GM10266 (cell line): ENCODE results near the gene RBM33.
"Not testable (repeated sequence)": the region's sequence is repeated elsewhere in the genome, so short reads cannot be mapped to it uniquely, and the experiment has no call there.

ENCODE experiments used
- DNase-seq: peaks from one replicate; pipeline ENCODE4 v3.0.0; 2012; ENCODE audit errors: extremely low spot score
- TF ChIP-seq, protein P1 (sequence below): IDR thresholded peaks from 2 replicates; pipeline ENCODE4 v1.5.1; 2012; ENCODE audit warnings: mild to moderate bottlenecking, low read depth; ENCODE audit not compliant: control insufficient read depth, insufficient read depth; ENCODE audit errors: missing control alignments

Gene RBM33

DNA sequence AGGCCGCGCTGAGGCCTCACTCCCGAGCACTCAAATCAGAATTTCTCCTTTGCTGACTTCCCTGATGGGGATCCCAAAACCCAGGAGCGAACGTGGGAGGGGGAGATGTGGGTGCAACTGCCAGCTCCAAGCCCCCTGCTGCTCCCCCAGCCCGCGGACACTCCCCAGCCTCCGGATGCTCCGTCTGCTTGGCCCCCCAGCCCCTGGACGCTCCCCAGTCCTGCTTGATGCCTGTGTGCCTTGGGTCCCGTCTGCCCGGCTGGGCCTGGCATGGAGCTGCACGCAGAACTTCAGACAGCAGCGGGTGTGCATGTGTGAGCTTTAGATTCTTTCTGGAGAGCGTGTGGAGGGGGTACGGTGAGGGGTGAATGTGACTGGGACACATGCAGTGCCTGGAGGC is 172.5 kb downstream of the RBM33 start:
- DNase-seq: no peak
- TF ChIP-seq, protein P1, sequence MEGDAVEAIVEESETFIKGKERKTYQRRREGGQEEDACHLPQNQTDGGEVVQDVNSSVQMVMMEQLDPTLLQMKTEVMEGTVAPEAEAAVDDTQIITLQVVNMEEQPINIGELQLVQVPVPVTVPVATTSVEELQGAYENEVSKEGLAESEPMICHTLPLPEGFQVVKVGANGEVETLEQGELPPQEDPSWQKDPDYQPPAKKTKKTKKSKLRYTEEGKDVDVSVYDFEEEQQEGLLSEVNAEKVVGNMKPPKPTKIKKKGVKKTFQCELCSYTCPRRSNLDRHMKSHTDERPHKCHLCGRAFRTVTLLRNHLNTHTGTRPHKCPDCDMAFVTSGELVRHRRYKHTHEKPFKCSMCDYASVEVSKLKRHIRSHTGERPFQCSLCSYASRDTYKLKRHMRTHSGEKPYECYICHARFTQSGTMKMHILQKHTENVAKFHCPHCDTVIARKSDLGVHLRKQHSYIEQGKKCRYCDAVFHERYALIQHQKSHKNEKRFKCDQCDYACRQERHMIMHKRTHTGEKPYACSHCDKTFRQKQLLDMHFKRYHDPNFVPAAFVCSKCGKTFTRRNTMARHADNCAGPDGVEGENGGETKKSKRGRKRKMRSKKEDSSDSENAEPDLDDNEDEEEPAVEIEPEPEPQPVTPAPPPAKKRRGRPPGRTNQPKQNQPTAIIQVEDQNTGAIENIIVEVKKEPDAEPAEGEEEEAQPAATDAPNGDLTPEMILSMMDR: no peak

DNA sequence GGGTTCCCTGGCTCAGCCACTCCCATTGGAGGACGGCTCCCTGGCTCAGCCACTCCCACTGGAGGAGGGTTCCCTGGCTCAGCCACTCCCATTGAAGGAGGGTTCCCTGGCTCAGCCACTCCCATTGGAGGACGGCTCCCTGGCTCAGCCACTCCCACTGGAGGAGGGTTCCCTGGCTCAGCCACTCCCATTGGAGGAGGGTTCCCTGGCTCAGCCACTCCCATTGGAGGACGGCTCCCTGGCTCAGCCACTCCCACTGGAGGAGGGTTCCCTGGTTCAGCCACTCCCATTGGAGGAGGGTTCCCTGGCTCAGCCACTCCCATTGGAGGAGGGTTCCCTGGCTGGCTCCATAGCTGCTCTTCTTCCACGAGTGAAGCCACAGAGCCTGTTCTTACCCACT is 173.1 kb downstream of the RBM33 start:
- DNase-seq: not testable (repeated sequence)

GRCh38 chr7:155818154-155818819 is 173.8 kb downstream of the RBM33 start:
- DNase-seq: no peak
- TF ChIP-seq, protein P1: no peak

DNA sequence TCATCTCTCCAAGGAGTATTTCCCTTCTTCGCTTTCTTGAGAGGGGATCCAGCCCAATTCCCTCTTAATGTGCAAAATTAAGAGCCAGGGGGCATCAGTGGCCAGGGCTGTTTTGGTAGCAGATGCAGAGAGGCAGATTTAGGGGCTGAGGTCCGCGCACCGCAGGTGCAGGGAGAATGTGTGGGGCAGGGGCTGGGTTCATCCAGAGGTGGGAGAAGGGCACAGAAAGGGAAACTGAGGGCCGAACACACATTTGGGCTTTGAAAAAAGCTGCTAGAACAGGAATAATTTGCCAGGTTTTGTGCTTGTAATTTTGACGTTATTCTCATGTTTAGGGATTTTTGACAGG is 174.3 kb downstream of the RBM33 start:
- no peak for DNase-seq
- TF ChIP-seq, protein P1: no peak

DNA sequence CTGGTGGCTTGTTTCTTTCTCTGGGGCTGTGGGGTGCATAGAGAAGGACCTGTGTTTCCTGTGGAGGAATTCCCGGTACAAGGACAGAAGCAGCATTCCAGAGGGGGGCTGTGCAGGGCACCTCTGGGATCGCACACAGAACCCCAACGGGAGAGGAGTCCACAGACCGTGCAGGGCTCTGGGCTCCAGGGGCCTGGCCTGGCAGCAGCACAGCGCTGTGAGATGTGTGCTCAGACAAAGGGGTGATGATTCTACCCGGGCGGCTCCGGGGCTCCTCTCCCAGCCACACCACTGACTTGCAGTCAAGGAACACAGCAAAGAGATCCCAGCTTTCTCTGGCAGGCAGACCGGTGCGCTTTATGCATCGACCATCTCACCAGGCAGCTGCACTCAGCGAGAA is 174.7 kb downstream of the RBM33 start:
- TF ChIP-seq, protein P1: no peak
- DNase-seq: no peak

- TF ChIP-seq, protein P1: no peak
- DNase-seq: no peak
These were observed 175.8 kb downstream of the RBM33 start for GRCh38 chr7:155820246-155820645.

- TF ChIP-seq, protein P1: no peak
These were observed 176.3 kb downstream of the RBM33 start for GRCh38 chr7:155820788-155821187.

GRCh38 chr7:155821851-155822250 is 177.4 kb downstream of the RBM33 start:
- no peak for DNase-seq
- TF ChIP-seq, protein P1: no peak

More at GRCh38 chr7:155820788-155821187, 176.3 kb downstream of the RBM33 start:
- DNase-seq: no peak
